ENCODE results near the gene SIX2.

GRCh38 chr2:45007961-45008295, 1.3 kb downstream of the SIX2 start:
- no peak for TF ChIP-seq CTCF (IDR thresholded peaks at IDR 0.05 in 8 of 11, conservative IDR thresholded peaks at IDR 0.05 in 3 of 11)
- no peak for TF ChIP-seq POLR2A (IDR thresholded peaks at IDR 0.05)
